ENCODE data around the gene ARF3.

The ARF3 gene

DNA sequence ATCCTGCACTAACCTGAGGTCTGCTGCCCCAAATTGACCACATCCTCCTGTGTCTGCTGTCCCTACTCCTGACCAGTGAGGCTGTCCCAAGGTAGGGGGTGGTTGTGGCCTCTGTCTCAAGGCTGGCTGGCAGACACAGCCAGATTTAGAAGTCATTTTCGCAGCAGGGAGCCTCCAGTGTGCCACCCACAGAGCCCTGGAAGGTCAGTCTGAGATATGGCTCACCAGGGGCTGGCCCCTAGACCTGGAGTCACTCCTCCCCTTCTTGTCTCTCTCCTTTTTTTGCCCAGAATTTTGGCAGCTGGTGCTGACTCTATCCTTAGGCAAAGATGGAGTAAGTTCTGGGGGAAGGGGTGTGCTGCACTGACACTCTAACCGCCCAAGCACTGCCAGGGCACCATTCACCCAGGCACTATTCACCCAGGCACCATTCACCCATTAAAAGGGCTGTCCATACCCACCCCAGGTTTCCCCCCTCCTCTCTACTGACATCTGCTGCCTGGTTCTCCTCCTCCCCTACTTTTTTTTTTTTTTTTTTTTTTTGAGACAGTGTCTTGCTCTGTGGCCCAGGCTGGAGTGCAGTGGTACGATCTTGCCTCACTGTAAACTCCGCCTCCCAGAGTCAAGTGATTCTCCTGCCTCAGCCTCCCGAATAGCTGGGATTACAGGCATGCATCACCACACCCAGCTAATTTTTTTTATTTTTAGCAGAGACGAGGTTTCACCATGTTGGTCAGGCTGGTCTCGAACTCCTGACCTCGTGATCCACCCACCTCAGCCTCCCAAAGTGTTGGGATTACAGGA lies 34.2 kb upstream of the ARF3 start:
- Histone ChIP-seq H3K9ac (ENCODE audit: low read length) (no peak overlapping the region), H3K27ac (ENCODE audit: low read depth, low read length) (no peak overlapping the region), H3K27me3 (ENCODE audit: control insufficient read depth, insufficient read depth, low read length) (peaks cover 17% of the 10 kb centered on the region), H3K4me1 (ENCODE audit: control insufficient read depth, insufficient read depth, low read length) (no peaks in the 10 kb centered on the region), H3K4me3 (ENCODE audit: low read length) (no peak overlapping the region), H3K36me3 (ENCODE audit: control insufficient read depth, insufficient read depth, low read length) (no peaks in the 10 kb centered on the region)

DNA sequence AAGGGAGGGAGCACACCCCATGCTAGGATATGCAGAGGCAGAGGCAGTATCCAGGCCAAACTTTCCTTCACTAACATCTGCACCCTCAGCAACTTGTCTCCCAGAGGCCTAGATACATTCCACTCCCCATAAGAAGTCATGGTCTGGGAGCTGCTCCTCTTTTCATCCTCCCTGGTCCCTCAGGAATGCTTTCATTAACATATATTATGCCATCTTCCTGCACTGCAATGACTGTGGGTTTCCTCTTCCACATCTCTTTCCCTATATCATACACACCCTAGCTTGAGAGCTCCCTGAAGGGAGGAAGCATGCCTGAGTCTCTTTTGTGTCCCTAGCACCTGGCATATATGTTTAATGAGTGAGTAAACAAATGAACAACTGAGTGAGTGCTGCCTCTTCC lies 33.3 kb upstream of the ARF3 start:
- Histone ChIP-seq H3K4me1 (ENCODE audit: control insufficient read depth, insufficient read depth, low read length) (no peaks in the 10 kb centered on the region), H3K9ac (ENCODE audit: low read length) (no peak overlapping the region), H3K27ac (ENCODE audit: low read depth, low read length) (no peak overlapping the region), H3K27me3 (ENCODE audit: control insufficient read depth, insufficient read depth, low read length) (peaks cover 17% of the 10 kb centered on the region), H3K36me3 (ENCODE audit: control insufficient read depth, insufficient read depth, low read length) (no peaks in the 10 kb centered on the region), H3K4me3 (ENCODE audit: low read length) (no peak overlapping the region)

DNA sequence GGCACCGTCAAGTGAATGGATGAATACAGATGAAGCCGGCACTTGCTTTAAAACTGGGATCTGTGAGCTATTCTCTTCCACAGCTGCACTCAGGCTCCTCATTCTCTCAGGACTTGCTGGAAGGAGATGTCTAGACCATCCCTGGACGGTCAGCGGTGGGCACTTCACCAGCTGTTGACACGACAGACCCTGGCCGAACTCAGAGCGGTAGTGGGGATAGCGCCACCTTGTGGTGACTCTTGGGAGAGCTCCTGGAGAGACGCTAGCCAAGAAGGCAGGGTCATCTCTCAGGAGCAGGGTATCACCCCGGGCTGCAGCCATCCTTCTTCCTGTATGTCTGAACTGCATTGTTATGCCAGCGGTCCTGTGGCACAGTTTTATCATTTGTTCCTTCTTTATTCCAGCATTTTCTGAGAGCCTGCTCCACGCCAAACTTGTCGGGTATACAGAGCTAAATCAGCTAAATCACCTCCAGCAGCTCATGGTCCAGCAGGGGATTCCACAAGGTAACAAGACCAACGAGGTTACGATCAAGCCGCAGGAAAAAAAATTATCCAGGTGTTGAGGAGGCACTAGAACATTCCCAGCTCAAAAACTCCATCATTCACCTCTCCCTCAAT lies 30.9 kb upstream of the ARF3 start:
- Histone ChIP-seq H3K27ac (ENCODE audit: low read depth, low read length) (no peak overlapping the region), H3K4me1 (ENCODE audit: control insufficient read depth, insufficient read depth, low read length) (no peaks in the 10 kb centered on the region), H3K4me3 (ENCODE audit: low read length) (no peak overlapping the region), H3K36me3 (ENCODE audit: control insufficient read depth, insufficient read depth, low read length) (no peaks in the 10 kb centered on the region), H3K27me3 (ENCODE audit: control insufficient read depth, insufficient read depth, low read length) (peaks cover 5% of the 10 kb centered on the region), H3K9ac (ENCODE audit: low read length) (no peak overlapping the region)

DNA sequence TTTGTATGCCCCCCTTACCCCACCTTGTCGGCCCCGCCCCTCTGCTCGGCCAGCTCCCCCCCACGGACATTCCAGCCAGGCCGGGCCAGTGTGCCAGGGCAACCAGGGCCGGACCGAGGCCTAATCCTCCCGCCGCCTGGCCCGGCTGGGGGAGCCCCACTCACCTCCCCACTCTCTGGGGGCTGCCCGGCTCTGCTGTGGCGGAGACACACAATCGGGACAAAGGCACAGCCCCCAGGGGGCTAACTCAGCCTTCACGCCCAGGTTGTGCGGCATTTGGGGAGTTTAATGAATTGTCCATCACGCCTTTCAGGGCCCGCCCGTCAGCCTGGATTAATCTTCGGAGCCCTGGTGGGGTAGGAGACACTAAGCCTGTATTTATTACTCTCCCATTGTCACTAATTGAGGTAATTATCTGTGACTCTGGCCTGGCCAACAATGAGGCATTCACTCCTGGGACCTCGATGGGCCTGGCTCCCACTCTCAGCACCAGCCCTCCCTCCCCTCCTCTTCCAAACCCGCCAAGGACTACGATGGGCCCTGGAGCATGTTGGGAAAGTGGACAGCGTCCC lies 29.5 kb upstream of the ARF3 start:
- Histone ChIP-seq H3K9ac (ENCODE audit: low read length) (no peak overlapping the region), H3K27ac (ENCODE audit: low read depth, low read length) (no peak overlapping the region), H3K27me3 (ENCODE audit: control insufficient read depth, insufficient read depth, low read length) (peaks cover 16% of the 10 kb centered on the region)

DNA sequence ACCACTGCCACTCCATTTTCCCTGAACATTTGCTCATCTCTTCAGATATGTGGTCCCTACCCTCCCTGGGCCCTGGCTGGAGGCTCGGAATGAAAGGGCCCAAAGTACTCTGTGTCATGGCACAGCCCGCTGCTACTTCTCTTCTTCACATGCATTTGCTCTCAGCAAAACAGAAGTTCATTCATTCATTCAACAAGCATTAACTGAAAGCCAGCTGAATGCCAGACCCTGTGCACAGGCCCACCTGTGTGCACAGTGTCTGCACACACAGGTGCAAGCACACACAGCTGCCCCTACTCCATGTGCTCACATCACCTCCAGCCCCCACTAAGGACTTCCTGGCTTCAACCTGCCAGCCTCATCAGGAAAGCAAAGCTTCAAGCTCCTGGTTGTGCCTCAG lies 28.6 kb upstream of the ARF3 start:
- no peaks in the 10 kb centered on the region for H3K4me1 ChIP-seq (ENCODE audit: control insufficient read depth, insufficient read depth, low read length)
- no peak overlapping the region for H3K9ac ChIP-seq (ENCODE audit: low read length)
- H3K4me3 ChIP-seq (ENCODE audit: low read length): no peak overlapping the region
- no peaks in the 10 kb centered on the region for H3K36me3 ChIP-seq (ENCODE audit: control insufficient read depth, insufficient read depth, low read length)
- H3K27me3 ChIP-seq (ENCODE audit: control insufficient read depth, insufficient read depth, low read length): peaks cover 25% of the 10 kb centered on the region
- no peak overlapping the region for H3K27ac ChIP-seq (ENCODE audit: low read depth, low read length)

More for the DNA sequence above, 29.5 kb upstream of the ARF3 start:
- no peaks in the 10 kb centered on the region for H3K4me1 ChIP-seq (ENCODE audit: control insufficient read depth, insufficient read depth, low read length)
- H3K36me3 ChIP-seq (ENCODE audit: control insufficient read depth, insufficient read depth, low read length): no peaks in the 10 kb centered on the region
- no peak overlapping the region for H3K4me3 ChIP-seq (ENCODE audit: low read length)

DNA sequence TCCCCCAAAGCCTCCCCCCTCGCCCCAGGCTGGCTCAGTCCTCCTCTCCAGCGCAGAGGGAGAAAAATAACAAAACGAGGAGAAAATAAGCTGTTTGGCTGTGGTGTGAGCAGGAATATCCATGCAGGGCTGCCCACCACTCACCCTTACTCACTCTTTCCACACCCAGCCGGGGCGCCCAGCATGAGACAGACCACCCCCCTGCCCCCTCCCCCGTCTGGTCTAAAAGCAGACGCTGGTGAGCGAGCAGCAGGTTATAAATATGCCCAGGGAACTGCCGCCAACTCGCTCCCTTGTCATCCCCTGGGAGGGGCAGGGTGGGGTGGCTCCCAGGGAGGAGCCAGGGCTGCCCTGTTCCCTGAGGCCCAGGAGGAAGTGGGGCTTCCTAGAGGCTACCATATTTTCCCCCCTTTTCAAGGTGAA lies 28.2 kb upstream of the ARF3 start:
- Histone ChIP-seq H3K9ac (ENCODE audit: low read length) (no peak overlapping the region), H3K36me3 (ENCODE audit: control insufficient read depth, insufficient read depth, low read length) (no peaks in the 10 kb centered on the region), H3K4me3 (ENCODE audit: low read length) (no peak overlapping the region), H3K27me3 (ENCODE audit: control insufficient read depth, insufficient read depth, low read length) (peaks cover 28% of the 10 kb centered on the region), H3K27ac (ENCODE audit: low read depth, low read length) (no peak overlapping the region), H3K4me1 (ENCODE audit: control insufficient read depth, insufficient read depth, low read length) (peaks cover under 1% of the 10 kb centered on the region)

DNA sequence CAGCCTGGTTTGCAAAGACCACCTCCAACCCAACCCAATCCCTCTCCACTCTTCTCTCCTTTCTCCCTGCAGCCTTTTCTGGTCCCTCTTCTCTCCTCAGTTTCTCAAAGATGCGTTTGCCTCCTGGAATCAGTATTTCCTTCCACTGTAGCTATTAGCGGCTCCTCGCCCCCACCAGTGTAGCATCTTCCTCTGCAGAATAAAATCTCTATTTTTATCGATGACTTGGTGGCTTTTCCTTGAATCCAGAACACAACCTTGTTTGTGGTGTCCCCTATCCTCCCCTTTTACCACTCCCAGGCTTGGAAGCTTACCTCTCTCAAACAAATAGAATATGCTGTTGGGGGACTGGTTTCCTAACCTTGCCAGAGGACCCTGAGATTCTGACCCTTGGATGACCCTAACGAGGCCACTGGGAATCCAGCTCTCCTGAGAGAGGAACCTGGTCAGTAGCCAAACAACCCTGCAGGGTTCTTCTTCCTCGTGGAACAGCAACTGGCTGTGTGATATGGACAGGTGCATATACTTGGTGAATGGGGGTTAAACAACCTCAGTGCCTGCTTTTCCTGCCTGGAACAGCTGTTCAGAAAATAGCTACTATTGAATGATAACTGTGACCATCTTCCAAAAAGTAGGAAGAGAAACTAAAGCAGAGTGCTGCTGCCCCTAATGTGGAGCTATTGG lies 25.3 kb upstream of the ARF3 start:
- H3K4me1 ChIP-seq (ENCODE audit: control insufficient read depth, insufficient read depth, low read length): peaks cover 16% of the 10 kb centered on the region
- H3K27me3 ChIP-seq (ENCODE audit: control insufficient read depth, insufficient read depth, low read length): peaks cover 46% of the 10 kb centered on the region
- no peaks in the 10 kb centered on the region for H3K36me3 ChIP-seq (ENCODE audit: control insufficient read depth, insufficient read depth, low read length)
- H3K4me3 ChIP-seq (ENCODE audit: low read length): no peak overlapping the region
- H3K9ac ChIP-seq (ENCODE audit: low read length): no peak overlapping the region
- no peak overlapping the region for H3K27ac ChIP-seq (ENCODE audit: low read depth, low read length)

DNA sequence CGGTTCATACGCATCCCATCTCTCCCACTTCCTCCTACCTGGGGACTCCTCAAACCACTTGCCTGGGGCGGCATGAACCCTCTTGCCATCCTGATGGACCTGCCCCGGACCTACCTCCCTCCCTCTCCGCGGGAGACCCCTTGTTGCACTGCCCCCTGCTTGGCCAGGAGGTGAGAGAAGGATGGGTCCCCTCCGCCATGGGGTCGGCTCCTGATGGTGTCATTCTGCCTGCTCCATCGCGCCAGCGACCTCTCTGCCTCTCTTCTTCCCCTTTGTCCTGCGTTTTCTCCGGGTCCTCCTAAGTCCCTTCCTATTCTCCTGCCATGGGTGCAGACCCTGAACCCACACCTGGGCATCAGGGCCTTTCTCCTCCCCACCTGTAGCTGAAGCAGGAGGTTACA lies 24.5 kb upstream of the ARF3 start:
- Histone ChIP-seq H3K36me3 (ENCODE audit: control insufficient read depth, insufficient read depth, low read length) (no peaks in the 10 kb centered on the region), H3K9ac (ENCODE audit: low read length) (no peak overlapping the region), H3K4me1 (ENCODE audit: control insufficient read depth, insufficient read depth, low read length) (peaks cover 16% of the 10 kb centered on the region), H3K4me3 (ENCODE audit: low read length) (no peak overlapping the region), H3K27me3 (ENCODE audit: control insufficient read depth, insufficient read depth, low read length) (peaks cover 53% of the 10 kb centered on the region), H3K27ac (ENCODE audit: low read depth, low read length) (no peak overlapping the region)

DNA sequence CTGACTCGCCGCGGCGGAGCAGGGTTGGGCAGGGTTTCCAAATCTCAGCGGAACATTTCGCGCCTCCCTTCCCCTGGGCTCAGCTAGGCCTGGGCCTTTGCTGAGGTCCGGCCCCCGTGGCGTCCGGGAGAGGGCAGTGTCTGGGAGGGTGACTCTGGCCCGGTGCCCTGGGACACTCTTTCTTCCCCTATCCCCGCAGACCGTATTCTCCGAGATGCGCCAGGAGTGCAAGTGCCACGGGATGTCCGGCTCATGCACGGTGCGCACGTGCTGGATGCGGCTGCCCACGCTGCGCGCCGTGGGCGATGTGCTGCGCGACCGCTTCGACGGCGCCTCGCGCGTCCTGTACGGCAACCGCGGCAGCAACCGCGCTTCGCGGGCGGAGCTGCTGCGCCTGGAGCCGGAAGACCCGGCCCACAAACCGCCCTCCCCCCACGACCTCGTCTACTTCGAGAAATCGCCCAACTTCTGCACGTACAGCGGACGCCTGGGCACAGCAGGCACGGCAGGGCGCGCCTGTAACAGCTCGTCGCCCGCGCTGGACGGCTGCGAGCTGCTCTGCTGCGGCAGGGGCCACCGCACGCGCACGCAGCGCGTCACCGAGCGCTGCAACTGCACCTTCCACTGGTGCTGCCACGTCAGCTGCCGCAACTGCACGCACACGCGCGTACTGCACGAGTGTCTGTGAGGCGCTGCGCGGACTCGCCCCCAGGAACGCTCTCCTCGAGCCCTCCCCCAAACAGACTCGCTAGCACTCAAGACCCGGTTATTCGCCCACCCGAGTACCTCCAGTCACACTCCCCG lies 23.9 kb upstream of the ARF3 start:
- no peaks in the 10 kb centered on the region for H3K36me3 ChIP-seq (ENCODE audit: control insufficient read depth, insufficient read depth, low read length)
- peaks cover 53% of the 10 kb centered on the region for H3K27me3 ChIP-seq (ENCODE audit: control insufficient read depth, insufficient read depth, low read length)
- no peak overlapping the region for H3K9ac ChIP-seq (ENCODE audit: low read length)

DNA sequence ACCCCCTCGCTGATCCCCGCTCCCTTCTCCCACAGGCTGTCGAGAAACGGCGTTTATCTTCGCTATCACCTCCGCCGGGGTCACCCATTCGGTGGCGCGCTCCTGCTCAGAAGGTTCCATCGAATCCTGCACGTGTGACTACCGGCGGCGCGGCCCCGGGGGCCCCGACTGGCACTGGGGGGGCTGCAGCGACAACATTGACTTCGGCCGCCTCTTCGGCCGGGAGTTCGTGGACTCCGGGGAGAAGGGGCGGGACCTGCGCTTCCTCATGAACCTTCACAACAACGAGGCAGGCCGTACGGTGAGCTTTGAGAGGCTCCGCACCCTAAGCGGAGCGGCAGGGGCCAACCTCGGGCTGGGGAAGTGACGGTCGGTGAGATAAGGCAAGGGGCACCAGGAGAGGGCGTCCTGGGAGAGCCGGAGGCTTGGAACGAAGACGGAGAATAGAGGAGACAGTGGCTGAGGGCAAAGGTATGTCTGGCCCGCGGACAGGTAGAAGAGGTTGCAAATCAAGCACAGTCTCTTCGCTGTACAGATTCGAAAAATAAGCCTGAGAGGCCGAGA lies 23.2 kb upstream of the ARF3 start:
- peaks cover 53% of the 10 kb centered on the region for H3K27me3 ChIP-seq (ENCODE audit: control insufficient read depth, insufficient read depth, low read length)
- peaks cover 16% of the 10 kb centered on the region for H3K4me1 ChIP-seq (ENCODE audit: control insufficient read depth, insufficient read depth, low read length)
- peak overlapping the region; percentile 63 for H3K4me3 ChIP-seq (ENCODE audit: low read length)
- H3K9ac ChIP-seq (ENCODE audit: low read length): no peak overlapping the region
- no peaks in the 10 kb centered on the region for H3K36me3 ChIP-seq (ENCODE audit: control insufficient read depth, insufficient read depth, low read length)
- no peak overlapping the region for H3K27ac ChIP-seq (ENCODE audit: low read depth, low read length)

More for the DNA sequence above, 23.9 kb upstream of the ARF3 start:
- peaks cover 16% of the 10 kb centered on the region for H3K4me1 ChIP-seq (ENCODE audit: control insufficient read depth, insufficient read depth, low read length)
- peak overlapping the region; percentile 63 for H3K4me3 ChIP-seq (ENCODE audit: low read length)
- H3K27ac ChIP-seq (ENCODE audit: low read depth, low read length): no peak overlapping the region

DNA sequence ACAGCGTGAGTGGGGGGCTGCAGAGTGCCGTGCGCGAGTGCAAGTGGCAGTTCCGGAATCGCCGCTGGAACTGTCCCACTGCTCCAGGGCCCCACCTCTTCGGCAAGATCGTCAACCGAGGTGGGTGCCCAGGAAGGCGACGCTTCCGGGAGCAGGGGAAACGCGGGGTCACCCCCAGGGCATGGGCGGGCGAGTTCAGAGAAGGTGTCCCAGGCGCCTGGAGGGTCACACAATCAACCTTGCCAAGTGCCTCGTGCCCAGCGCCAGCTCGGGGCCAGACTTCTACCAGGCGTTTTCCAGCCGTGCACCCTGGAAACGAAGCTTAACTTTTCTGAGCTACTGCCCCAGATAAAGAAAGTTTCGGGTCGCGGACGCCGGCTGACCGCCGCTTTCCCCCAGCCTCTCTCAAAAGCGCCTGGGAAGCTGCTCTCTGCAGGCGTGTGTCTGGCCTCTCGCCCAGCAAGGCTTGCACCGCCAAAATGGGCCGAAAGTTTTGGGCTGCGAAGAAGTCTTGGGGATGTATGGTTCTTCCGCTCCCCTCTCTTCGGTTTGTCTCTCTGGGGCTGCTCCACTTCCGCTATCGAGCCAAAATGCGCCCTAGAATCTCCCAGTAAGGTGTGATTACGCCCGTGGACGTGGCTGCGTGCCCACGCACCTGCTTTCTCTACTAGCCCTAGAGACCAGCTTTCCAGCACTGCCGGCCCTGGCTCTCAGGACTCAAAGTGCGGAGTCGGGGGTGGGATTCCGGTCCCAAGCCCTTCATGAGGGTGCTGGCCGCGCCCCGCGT lies 22.5 kb upstream of the ARF3 start:
- H3K4me1 ChIP-seq (ENCODE audit: control insufficient read depth, insufficient read depth, low read length): peaks cover 16% of the 10 kb centered on the region
- peak overlapping the region; percentile 63 for H3K4me3 ChIP-seq (ENCODE audit: low read length)
- no peaks in the 10 kb centered on the region for H3K36me3 ChIP-seq (ENCODE audit: control insufficient read depth, insufficient read depth, low read length)
- H3K9ac ChIP-seq (ENCODE audit: low read length): no peak overlapping the region
- H3K27ac ChIP-seq (ENCODE audit: low read depth, low read length): no peak overlapping the region
- H3K27me3 ChIP-seq (ENCODE audit: control insufficient read depth, insufficient read depth, low read length): peaks cover 53% of the 10 kb centered on the region
